Vagina (tissue), 2 donors: ENCODE results near the gene MAPRE3.

ENCODE experiments used
- CTCF ChIP-seq, 3 experiments: fragments of 450-650 bp in 2 of 3; fragments of 200-600 bp in 1 of 3; sonication (generic) in 1 of 3; IDR thresholded peaks; one replicate each; pipeline ENCODE4 v1.5.1; 2017 to 2019; ENCODE audit warnings: antibody characterized with exemption in 3 of 3, mild to moderate bottlenecking in 2 of 3, moderate library complexity in 2 of 3
- POLR2A ChIP-seq, 2 donors: fragments of 450-650 bp; IDR thresholded peaks; one replicate each; pipeline ENCODE4 v1.6.1; 2017; ENCODE audit warnings: antibody characterized with exemption in 2 of 2, mild to moderate bottlenecking in 2 of 2, moderate library complexity in 2 of 2

- TF ChIP-seq POLR2A (IDR thresholded peaks at IDR 0.05) (no peak), CTCF (IDR thresholded peaks at IDR 0.05) (no peak)
Observed at GRCh38 chr2:27006602-27007415, 36.4 kb downstream of the MAPRE3 start.
